Neuronal stem cell (in vitro differentiated cells): ENCODE data around the gene ERFL.

ENCODE experiments used
- DNase-seq: peaks from one replicate; pipeline ENCODE4 v3.0.0-alpha.2; 2013; ENCODE audit warnings: low spot score
- H2AFZ ChIP-seq: one replicate; pipeline ENCODE4 v1.6.1; 2013; ENCODE audit warnings: mild to moderate bottlenecking, low read length, inconsistent platforms
- H2AK5ac ChIP-seq: 2 replicates; pipeline ENCODE4 v1.6.1; 2013; ENCODE audit warnings: low read depth, mild to moderate bottlenecking, inconsistent platforms, low read length, moderate library complexity, mixed read lengths
- H2BK120ac ChIP-seq: 2 replicates; pipeline ENCODE4 v1.6.1; 2013; ENCODE audit warnings: low read depth, mild to moderate bottlenecking, inconsistent platforms, low read length, moderate library complexity, mixed read lengths
- H2BK12ac ChIP-seq: one replicate; pipeline ENCODE4 v1.6.1; 2013; ENCODE audit warnings: low read length, inconsistent platforms
- H2BK15ac ChIP-seq: 2 replicates; pipeline ENCODE4 v1.6.1; 2013; ENCODE audit warnings: mild to moderate bottlenecking, low read length, inconsistent platforms, mixed read lengths
- H2BK5ac ChIP-seq: one replicate; pipeline ENCODE4 v1.6.1; 2013; ENCODE audit warnings: inconsistent platforms, mild to moderate bottlenecking, low read length, moderate library complexity
- H3K14ac ChIP-seq: one replicate; pipeline ENCODE4 v1.6.1; 2013; ENCODE audit warnings: low read length, inconsistent platforms
- H3K18ac ChIP-seq: 2 replicates; pipeline ENCODE4 v1.6.1; 2013; ENCODE audit warnings: low read length, inconsistent platforms
- H3K23ac ChIP-seq: 2 replicates; pipeline ENCODE4 v1.6.1; 2013; ENCODE audit warnings: low read depth, mild to moderate bottlenecking, mixed read lengths, low read length, inconsistent platforms; ENCODE audit not compliant: poor library complexity
- H3K27ac ChIP-seq: replicated peaks from 3 replicates; pipeline ENCODE4 v1.5.1; 2013; ENCODE audit warnings: low read length, inconsistent platforms
- H3K27me3 ChIP-seq, 3 experiments: 2 replicates each; pipeline ENCODE4 v1.6.1; 2013; ENCODE audit warnings: low read length in 3 of 3, mild to moderate bottlenecking in 2 of 3, inconsistent platforms in 1 of 3, low read depth in 1 of 3, mixed read lengths in 1 of 3, moderate library complexity in 1 of 3; ENCODE audit not compliant: control insufficient read depth in 3 of 3, insufficient read depth in 3 of 3
- H3K36me3 ChIP-seq, 2 donors: replicated peaks in 1 of 2; 2 replicates each; pipeline ENCODE4 v1.6.1; 2013; ENCODE audit warnings: low read length in 2 of 2; ENCODE audit not compliant: control insufficient read depth in 2 of 2, insufficient read depth in 2 of 2
- H3K4ac ChIP-seq: 2 replicates; pipeline ENCODE4 v1.6.1; 2013; ENCODE audit warnings: inconsistent platforms, mild to moderate bottlenecking, low read length, moderate library complexity
- H3K4me1 ChIP-seq, 2 donors: 1 replicate in 1 of 2; 2 replicates in 1 of 2; pipeline ENCODE4 v1.6.1; 2013; ENCODE audit warnings: low read length in 2 of 2, low read depth in 1 of 2; ENCODE audit not compliant: control insufficient read depth in 2 of 2, insufficient read depth in 1 of 2
- H3K4me2 ChIP-seq: one replicate; pipeline ENCODE4 v1.6.1; 2013; ENCODE audit warnings: mild to moderate bottlenecking, low read length, inconsistent platforms; ENCODE audit not compliant: insufficient read depth, poor library complexity, severe bottlenecking
- H3K4me3 ChIP-seq, 2 donors: 2 replicates each; pipeline ENCODE4 v1.5.1; 2013; ENCODE audit warnings: low read length in 2 of 2, mild to moderate bottlenecking in 2 of 2, inconsistent platforms in 1 of 2, moderate library complexity in 1 of 2
- H3K79me1 ChIP-seq: one replicate; pipeline ENCODE4 v1.6.1; 2013; ENCODE audit warnings: low read depth, mild to moderate bottlenecking, inconsistent platforms, low read length, moderate library complexity
- H3K9ac ChIP-seq: one replicate; pipeline ENCODE4 v1.6.1; 2013; ENCODE audit warnings: mild to moderate bottlenecking, low read depth, low read length, inconsistent platforms; ENCODE audit not compliant: poor library complexity
- H3K9me3 ChIP-seq, 2 donors: replicated peaks in 1 of 2; 2 replicates each; pipeline versions ENCODE3 to v1.6.1; 2013; ENCODE audit warnings: low read length in 2 of 2, mild to moderate bottlenecking in 2 of 2, inconsistent platforms in 1 of 2, low read depth in 1 of 2, mixed read lengths in 1 of 2, moderate library complexity in 1 of 2; ENCODE audit not compliant: control insufficient read depth in 2 of 2, insufficient read depth in 1 of 2
- H4K8ac ChIP-seq: one replicate; pipeline ENCODE4 v1.6.1; 2013; ENCODE audit warnings: low read depth, mild to moderate bottlenecking, inconsistent platforms, low read length, moderate library complexity
- H4K91ac ChIP-seq: one replicate; pipeline ENCODE4 v1.6.1; 2013; ENCODE audit warnings: low read length, low read depth, mild to moderate bottlenecking, inconsistent platforms; ENCODE audit not compliant: poor library complexity
- WGBS, 2 donors: extraction: QIAGEN DNeasy Blood & Tissue Kit; methylation state at CpG; one replicate each; pipeline ENCODE4 v1.1.7; 2013; ENCODE audit warnings: missing lambda C conversion rate in 2 of 2, mixed read lengths in 1 of 2; ENCODE audit not compliant: insufficient read length in 2 of 2, insufficient replicate concordance in 1 of 2; ENCODE audit errors: extremely low coverage in 2 of 2; 5-methylcytosine and 5-hydroxymethylcytosine counted together

Gene ERFL

DNA sequence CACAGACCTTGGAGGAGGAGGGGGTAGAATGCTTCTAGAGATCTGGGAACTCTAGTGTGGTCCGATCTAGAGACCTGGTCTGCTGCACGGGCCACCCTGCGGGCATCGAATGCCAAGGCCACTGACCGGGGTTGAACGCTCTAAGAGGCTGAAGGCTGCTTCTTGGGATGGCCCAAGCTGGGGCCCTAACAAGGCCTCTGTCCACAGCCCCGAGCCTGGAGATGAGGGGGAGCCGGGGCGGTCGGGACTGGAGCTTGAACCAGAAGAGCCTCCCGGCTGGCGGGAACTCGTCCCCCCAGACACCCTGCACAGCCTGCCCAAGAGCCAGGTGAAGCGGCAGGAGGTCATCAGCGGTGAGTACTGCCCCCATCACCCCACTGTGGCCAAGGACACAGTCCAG is 30.0 kb downstream of the ERFL start:
- peaks cover 1% of the 10 kb centered on the region for H3K79me1 ChIP-seq
- no CpG with 5 or more reads among the region's 15 CpGs for WGBS, 2 donors
- no peak overlapping the region for H2BK12ac ChIP-seq
- H4K8ac ChIP-seq: no peak overlapping the region
- H4K91ac ChIP-seq: no peak overlapping the region
- H2BK15ac ChIP-seq: no peak overlapping the region
- H3K4me2 ChIP-seq: no peak overlapping the region
- no peak overlapping the region for H2BK120ac ChIP-seq
- H2BK5ac ChIP-seq: no peak overlapping the region
- no peaks in the 10 kb centered on the region for H3K9me3 ChIP-seq
- H3K14ac ChIP-seq: no peak overlapping the region
- peaks cover 24 to 55% of the 10 kb centered on the region in 2 donors for H3K36me3 ChIP-seq
- no peak overlapping the region for H3K18ac ChIP-seq
- no peak overlapping the region for H3K23ac ChIP-seq
- no peak overlapping the region for H2AK5ac ChIP-seq
- H3K4me3 ChIP-seq: no peak overlapping the region
- DNase-seq: no peak
- no peak overlapping the region for H3K4ac ChIP-seq
- H3K9ac ChIP-seq: no peak overlapping the region
- no peak overlapping the region for H2AFZ ChIP-seq
- H3K27ac ChIP-seq: no peak overlapping the region
- H3K27me3 ChIP-seq: no peaks in the 10 kb centered on the region
- H3K4me1 ChIP-seq: no peaks in the 10 kb centered on the region

- WGBS, 2 donors: no CpG with 5 or more reads among the region's 24 CpGs
- Histone ChIP-seq H3K9ac (no peak overlapping the region), H2AK5ac (no peak overlapping the region), H3K23ac (no peak overlapping the region), H3K4me3 (no peak overlapping the region), H2BK15ac (no peak overlapping the region), H2BK5ac (no peak overlapping the region), H3K27me3 (no peaks in the 10 kb centered on the region), H4K8ac (no peak overlapping the region), H2AFZ (no peak overlapping the region), H3K27ac (no peak overlapping the region), H3K9me3 (no peaks in the 10 kb centered on the region), H3K4me1 (no peaks in the 10 kb centered on the region), H2BK12ac (no peak overlapping the region), H3K14ac (no peak overlapping the region), H3K18ac (no peak overlapping the region), H3K79me1 (no peaks in the 10 kb centered on the region), H2BK120ac (no peak overlapping the region), H3K4ac (no peak overlapping the region), H4K91ac (no peak overlapping the region), H3K36me3 (peaks cover 21 to 51% of the 10 kb centered on the region in 2 donors), H3K4me2 (no peak overlapping the region)
- no peak for DNase-seq
Measured at GRCh38 chr19:41897820-41898219, 30.4 kb downstream of the ERFL start.

DNA sequence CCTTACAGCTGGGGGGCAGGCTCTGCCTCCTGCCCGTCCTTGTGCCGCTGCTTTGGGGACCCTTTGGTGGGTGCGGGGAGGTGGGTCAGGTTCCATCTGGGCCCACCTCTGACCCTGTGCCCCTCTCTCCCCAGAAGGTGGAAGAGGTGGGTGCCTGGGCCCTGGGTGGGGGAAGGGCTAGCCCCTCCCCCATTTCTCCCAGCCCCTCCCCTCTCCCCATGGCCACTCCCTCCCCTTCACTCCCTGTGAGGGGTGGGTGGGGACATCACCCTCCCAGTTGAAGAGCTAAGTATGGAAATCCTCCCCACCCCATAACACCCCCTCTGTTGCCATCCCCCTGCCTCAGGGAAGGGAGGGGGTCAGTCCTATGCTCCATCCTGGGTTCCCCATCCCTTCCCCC is 31.1 kb downstream of the ERFL start:
- no CpG with 5 or more reads among the region's 3 CpGs for WGBS, 2 donors
- Histone ChIP-seq H3K9me3 (no peaks in the 10 kb centered on the region), H3K27me3 (no peaks in the 10 kb centered on the region), H3K79me1 (peaks cover under 1% of the 10 kb centered on the region), H3K18ac (no peak overlapping the region), H3K4me2 (no peak overlapping the region), H2BK120ac (no peak overlapping the region), H3K4ac (no peak overlapping the region), H2AFZ (no peak overlapping the region), H4K8ac (no peak overlapping the region), H3K9ac (no peak overlapping the region), H3K14ac (no peak overlapping the region), H2BK15ac (no peak overlapping the region), H3K23ac (no peak overlapping the region), H3K36me3 (peaks cover 18 to 44% of the 10 kb centered on the region in 2 donors), H4K91ac (no peak overlapping the region), H3K27ac (no peak overlapping the region), H2BK5ac (no peak overlapping the region), H2BK12ac (no peak overlapping the region), H3K4me3 (no peak overlapping the region), H2AK5ac (no peak overlapping the region), H3K4me1 (no peaks in the 10 kb centered on the region)
- no peak for DNase-seq

DNA sequence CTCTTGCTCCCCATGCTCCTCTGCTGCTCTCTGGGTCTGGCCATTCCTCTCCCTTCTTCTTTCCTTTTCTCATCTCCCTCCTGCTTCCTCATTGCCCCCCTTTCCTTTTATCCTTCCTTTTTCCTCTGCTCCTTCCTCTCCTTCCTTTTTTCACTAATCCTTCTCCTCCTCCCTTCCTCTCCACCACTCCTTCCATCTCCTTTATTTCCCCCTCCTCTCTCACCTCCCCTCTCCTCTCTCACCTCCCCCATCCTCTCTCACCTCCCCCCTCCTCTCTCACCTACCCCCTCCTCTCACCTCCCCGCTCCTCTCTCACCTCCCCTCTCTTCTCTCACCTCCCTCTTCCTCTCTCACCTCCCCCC is 31.7 kb downstream of the ERFL start:
- Histone ChIP-seq H2AK5ac (no peak overlapping the region), H3K27me3 (no peaks in the 10 kb centered on the region), H3K9ac (peak overlapping the region; percentile 44), H3K4me2 (no peak overlapping the region), H4K91ac (no peak overlapping the region), H2BK12ac (no peak overlapping the region), H3K4me3 (no peak overlapping the region), H3K36me3 (peaks cover 12 to 38% of the 10 kb centered on the region in 2 donors), H3K79me1 (peaks cover 6% of the 10 kb centered on the region), H3K4ac (no peak overlapping the region), H4K8ac (no peak overlapping the region), H2AFZ (no peak overlapping the region), H3K4me1 (no peaks in the 10 kb centered on the region), H2BK5ac (no peak overlapping the region), H3K27ac (no peak overlapping the region), H3K9me3 (no peaks in the 10 kb centered on the region), H3K23ac (peak overlapping the region; percentile 43), H3K18ac (no peak overlapping the region), H3K14ac (no peak overlapping the region), H2BK120ac (no peak overlapping the region), H2BK15ac (no peak overlapping the region)
- DNase-seq: no peak
- WGBS, 2 donors: no CpG with 5 or more reads among the region's 1 CpG
